Measurements from ENCODE around the gene SHB. TPM values are rescaled to one million over a fixed set of nuclear protein-coding genes. Genes with fewer than 3 reads are reported as not detected.

Gene SHB
- polyA plus RNA-seq, 3 donors = 13.8 to 22.1 (median 17.2) TPM

- no peak for DNase-seq (ENCODE audit: extremely low read depth in 1 of 11, low read depth in 9 of 11, low spot score in 4 of 11)
Observed at GRCh38 chr9:38033941-38034340, 35.1 kb downstream of the SHB start.

GRCh38 chr9:38032266-38033110 is 36.5 kb downstream of the SHB start:
- peak in 2 of 11 donors; percentile 50 to 74 for DNase-seq (ENCODE audit: extremely low read depth in 1 of 11, low read depth in 9 of 11, low spot score in 4 of 11)

DNA sequence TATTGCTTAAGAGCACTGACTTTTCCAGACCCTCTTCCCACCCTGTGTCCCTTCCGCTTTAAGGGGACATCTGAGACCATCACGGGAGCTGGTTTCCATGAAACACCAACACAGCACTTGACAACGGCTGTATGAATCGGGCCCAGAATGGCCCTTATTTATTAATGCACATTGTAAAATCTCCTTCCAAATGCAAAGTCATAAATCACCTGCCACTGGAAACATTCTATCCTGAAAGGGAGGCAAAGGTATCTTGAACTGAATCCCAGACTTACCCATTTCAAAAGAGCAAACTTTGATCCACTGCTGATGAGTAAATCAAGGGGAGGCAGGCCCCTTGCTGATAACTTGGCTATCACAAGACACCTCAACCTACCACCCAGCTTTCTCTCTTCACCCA is 37.4 kb downstream of the SHB start:
- DNase-seq (ENCODE audit: extremely low read depth in 1 of 11, low read depth in 9 of 11, low spot score in 4 of 11) = no peak

- DNase-seq (ENCODE audit: extremely low read depth in 1 of 11, low read depth in 9 of 11, low spot score in 4 of 11) = no peak
Observed at GRCh38 chr9:38030658-38031057, 38.4 kb downstream of the SHB start.

- DNase-seq (ENCODE audit: extremely low read depth in 1 of 11, low read depth in 9 of 11, low spot score in 4 of 11) = no peak
Observed at GRCh38 chr9:38029915-38030638, 39.0 kb downstream of the SHB start.

DNA sequence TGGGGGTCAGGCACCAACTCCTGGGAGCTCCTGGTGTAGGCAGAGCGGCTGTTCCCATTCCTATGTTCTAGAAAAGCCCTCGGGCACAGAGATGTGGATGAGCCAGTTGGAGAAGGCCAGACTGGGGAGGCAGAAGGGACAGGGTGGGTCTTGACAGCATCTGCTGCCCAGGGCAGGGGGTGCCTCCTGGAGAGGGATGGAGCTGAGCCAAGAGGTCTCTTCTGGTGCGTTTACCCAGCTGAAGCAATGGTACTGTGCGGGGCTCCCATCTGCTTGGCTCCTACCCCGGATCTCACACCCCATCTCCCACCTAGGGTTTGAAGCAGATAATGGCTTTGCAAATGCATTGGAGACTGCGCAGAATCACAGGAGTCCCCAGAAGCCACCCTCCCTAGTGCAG is 41.3 kb downstream of the SHB start:
- no peak for DNase-seq (ENCODE audit: extremely low read depth in 1 of 11, low read depth in 9 of 11, low spot score in 4 of 11)

- DNase-seq (ENCODE audit: extremely low read depth in 1 of 11, low read depth in 9 of 11, low spot score in 4 of 11) = no peak
Observed at GRCh38 chr9:38026840-38027527, 42.0 kb downstream of the SHB start.

- DNase-seq (ENCODE audit: extremely low read depth in 1 of 11, low read depth in 9 of 11, low spot score in 4 of 11) = no peak
Observed at GRCh38 chr9:38026021-38026809, 42.8 kb downstream of the SHB start.

DNA sequence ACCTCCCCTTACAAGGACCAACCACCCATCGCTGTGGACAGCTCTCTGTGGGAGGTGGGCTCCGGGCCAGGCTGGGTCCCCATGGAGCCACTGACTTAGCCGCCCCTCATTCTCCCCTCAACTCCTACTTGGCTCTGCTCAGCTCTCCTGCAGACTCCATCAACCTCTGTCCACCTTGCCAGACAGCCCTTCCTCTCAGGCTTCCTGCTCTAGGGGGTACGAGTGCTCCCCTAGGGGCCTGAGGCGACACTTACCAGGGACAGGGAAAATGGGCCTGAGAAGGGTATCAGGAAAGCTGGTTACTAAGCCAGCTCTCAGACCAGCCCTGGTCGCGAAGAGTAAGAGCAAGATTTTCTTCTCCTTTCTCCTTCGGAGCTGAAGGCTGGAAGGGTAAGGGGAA is 43.9 kb downstream of the SHB start:
- no peak for DNase-seq (ENCODE audit: extremely low read depth in 1 of 11, low read depth in 9 of 11, low spot score in 4 of 11)

DNA sequence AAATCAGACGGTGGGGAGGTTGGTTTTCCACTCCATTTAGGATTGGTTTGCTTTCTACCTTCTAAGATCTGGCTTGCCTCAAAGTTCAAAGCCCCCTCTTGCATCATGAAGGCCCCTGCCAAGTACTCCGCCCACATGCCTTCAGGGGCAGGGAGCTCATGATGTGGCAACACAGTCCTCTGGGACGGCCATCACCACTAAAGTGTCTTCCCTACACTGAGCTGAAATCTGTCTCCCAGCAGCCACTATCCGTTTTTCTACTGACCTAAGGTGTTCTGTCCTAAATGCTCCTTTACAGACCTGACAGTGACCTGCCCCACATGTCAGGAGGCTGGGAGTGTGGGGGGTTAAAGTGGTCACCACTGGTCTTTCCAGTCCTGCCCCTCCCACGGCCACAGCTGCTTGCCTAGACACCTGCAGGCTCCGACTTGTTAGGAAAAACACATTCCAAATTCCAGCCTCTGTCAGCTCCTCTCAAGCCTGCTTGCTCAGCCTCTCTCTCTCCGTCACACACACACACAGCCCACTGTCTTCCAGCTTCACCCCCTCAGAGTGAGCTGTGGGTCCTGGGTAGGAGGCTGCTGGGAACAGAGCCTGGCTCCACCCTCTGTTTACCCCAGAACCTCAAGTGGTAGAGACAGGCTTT is 44.9 kb downstream of the SHB start:
- peak in 1 of 11 donors; percentile 61 for DNase-seq (ENCODE audit: extremely low read depth in 1 of 11, low read depth in 9 of 11, low spot score in 4 of 11)

DNA sequence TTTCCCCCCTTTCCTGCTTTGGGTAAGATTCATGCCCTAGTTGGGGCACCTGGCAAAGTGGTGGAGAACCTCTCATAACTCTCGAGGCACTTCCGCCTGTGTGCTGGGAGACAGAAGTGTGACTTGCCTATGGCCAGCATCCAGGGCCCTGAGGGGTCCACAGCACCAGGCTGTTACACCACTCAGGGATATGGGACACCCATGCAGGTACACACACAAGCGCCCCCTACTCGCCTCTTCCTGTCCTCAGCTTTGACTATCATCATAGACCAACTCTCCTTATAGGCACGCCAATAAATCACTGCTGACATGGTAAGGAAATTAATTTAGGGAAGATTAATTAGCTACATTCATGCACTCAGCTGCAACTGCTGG is 45.4 kb downstream of the SHB start:
- DNase-seq (ENCODE audit: extremely low read depth in 1 of 11, low read depth in 9 of 11, low spot score in 4 of 11) = no peak

GRCh38 chr9:38022995-38023394 is 46.0 kb downstream of the SHB start:
- DNase-seq (ENCODE audit: extremely low read depth in 1 of 11, low read depth in 9 of 11, low spot score in 4 of 11) = peak in 1 of 11 donors; percentile 45

DNA sequence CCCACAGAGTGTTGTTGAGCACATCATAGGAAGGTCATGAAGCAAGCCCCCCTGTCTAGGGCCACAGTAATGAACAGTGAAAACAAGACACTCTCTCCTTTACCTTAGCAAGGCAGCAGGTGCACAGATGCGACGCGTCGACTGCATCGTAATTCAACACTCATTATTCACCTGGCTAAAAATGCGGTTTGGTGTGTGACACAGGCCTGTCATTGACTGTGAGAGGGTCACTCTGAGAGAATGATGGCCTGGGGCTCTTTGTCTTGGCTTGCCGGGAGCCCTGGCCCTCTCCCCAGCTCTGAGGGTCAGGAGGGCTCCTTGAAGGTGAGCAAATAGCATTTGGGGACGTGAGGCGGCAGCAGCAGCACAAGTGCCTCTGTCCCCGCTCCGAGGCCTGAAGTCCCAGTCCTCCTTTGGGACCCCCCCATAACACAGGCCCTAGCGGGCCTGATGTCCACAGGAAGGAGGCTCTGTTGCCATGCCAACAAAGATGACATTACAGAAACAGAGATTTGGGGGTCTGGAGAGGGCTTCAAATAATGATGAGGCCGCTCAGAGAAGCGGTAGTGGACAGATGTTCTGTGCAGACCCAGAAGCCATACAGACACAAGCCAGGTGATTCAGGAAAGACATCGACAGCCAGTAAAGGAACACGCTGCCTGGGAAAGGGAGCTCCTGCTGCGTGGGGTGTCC is 46.7 kb downstream of the SHB start:
- no peak for DNase-seq (ENCODE audit: extremely low read depth in 1 of 11, low read depth in 9 of 11, low spot score in 4 of 11)

GRCh38 chr9:38020151-38021076 is 48.6 kb downstream of the SHB start:
- no peak for DNase-seq (ENCODE audit: extremely low read depth in 1 of 11, low read depth in 9 of 11, low spot score in 4 of 11)

GRCh38 chr9:38019731-38020130 is 49.3 kb downstream of the SHB start:
- no peak for DNase-seq (ENCODE audit: extremely low read depth in 1 of 11, low read depth in 9 of 11, low spot score in 4 of 11)

- DNase-seq (ENCODE audit: extremely low read depth in 1 of 11, low read depth in 9 of 11, low spot score in 4 of 11) = no peak
Observed at GRCh38 chr9:38018958-38019602, 49.9 kb downstream of the SHB start.
